Keratinocyte (primary cell): Measurements from ENCODE around the gene P2RX3.

Source experiments
- EZH2 ChIP-seq: IDR thresholded peaks from one replicate; pipeline ENCODE4 v1.6.1; 2012; ENCODE audit warnings: inconsistent platforms, mild to moderate bottlenecking, low read length, moderate library complexity
- TF ChIP-seq, protein P1 (sequence below), 3 experiments: IDR thresholded peaks in 1 of 3; conservative IDR thresholded peaks in 1 of 3; optimal IDR thresholded peaks in 1 of 3; 2 replicates in 2 of 3; 3 replicates in 1 of 3; pipeline versions ENCODE3 to v1.5.1; 2011; ENCODE audit warnings: low read length in 3 of 3, mild to moderate bottlenecking in 3 of 3, moderate library complexity in 2 of 3, control low read depth in 1 of 3, inconsistent platforms in 1 of 3; ENCODE audit not compliant: insufficient read depth in 2 of 3; ENCODE audit errors: extremely low read depth in 1 of 3

DNA sequence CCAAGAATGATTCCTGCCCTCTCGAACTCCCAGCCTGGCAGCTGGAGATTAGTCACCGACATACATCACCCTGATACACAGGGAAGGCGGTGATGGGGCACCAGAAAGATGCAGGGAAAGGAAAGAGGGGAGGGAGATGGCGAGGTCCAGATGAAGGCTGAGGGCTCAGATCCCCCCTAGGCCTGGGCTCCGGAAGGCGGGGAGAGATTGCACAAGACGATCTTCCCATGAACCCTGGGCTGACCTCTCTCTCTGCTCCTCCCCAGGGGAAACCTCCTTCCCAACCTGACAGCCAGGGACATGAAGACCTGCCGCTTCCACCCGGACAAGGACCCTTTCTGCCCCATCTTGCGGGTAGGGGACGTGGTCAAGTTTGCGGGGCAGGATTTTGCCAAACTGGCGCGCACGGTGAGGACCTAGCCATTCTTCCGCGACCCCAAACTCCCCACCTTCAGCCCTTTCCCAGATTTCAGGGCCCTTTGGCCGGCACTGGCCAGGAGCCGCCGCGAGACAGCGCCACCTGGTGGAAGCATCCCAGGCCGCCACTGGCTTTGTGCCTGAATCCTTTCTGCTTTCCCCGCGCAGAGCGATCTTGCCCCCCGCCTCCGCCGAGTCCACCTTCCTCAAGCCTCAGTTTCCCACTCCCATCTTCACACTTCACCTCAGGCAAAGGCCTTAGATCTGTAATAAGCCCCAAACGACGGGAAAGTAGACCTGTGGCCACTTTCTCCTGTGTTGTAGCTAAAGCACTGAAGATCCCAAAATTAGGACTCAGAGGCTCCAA is 11.5 kb downstream of the P2RX3 start:
- TF ChIP-seq, protein P1, sequence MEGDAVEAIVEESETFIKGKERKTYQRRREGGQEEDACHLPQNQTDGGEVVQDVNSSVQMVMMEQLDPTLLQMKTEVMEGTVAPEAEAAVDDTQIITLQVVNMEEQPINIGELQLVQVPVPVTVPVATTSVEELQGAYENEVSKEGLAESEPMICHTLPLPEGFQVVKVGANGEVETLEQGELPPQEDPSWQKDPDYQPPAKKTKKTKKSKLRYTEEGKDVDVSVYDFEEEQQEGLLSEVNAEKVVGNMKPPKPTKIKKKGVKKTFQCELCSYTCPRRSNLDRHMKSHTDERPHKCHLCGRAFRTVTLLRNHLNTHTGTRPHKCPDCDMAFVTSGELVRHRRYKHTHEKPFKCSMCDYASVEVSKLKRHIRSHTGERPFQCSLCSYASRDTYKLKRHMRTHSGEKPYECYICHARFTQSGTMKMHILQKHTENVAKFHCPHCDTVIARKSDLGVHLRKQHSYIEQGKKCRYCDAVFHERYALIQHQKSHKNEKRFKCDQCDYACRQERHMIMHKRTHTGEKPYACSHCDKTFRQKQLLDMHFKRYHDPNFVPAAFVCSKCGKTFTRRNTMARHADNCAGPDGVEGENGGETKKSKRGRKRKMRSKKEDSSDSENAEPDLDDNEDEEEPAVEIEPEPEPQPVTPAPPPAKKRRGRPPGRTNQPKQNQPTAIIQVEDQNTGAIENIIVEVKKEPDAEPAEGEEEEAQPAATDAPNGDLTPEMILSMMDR (optimal IDR thresholded peaks at IDR 0.05 in 1 of 3, IDR thresholded peaks at IDR 0.05 in 1 of 3, conservative IDR thresholded peaks at IDR 0.05 in 1 of 3; ENCODE audit: extremely low read depth in 1 of 3, insufficient read depth in 2 of 3, low read length in 3 of 3) = peak; percentile 63 to 81 (median 80)
- TF ChIP-seq EZH2 = no peak
